Measurements from ENCODE around the gene COBL. TPM values are rescaled to one million over a fixed set of nuclear protein-coding genes. Genes with fewer than 3 reads are reported as not detected.
A peak's percentile ranks its signal among the peaks of the same experiment; 100 is the strongest.

COBL gene
- total and polyA plus RNA-seq, 9 of the 15 experiments (the other 6 are each of a cell fraction or from before 2014, with no cell fraction given), result 0.01 to 2.4 (median 0.09) TPM; not detected in 3

GRCh38 chr7:51354897-51355296 is 38.3 kb upstream of the COBL start (continued):
- no peak for TF ChIP-seq ATF3 (IDR thresholded peaks at IDR 0.05)
- TF ChIP-seq ATF3 (CRISPR knock-in tag; conservative IDR thresholded peaks at IDR 0.05), result no peak
- no peak for TF ChIP-seq THRB (CRISPR knock-in tag; conservative IDR thresholded peaks at IDR 0.05)
- no peak for TF ChIP-seq ELK3 (CRISPR knock-in tag; IDR thresholded peaks at IDR 0.05)

GRCh38 chr7:51354434-51354833 is 37.8 kb upstream of the COBL start:
- no TSS peak for BruUV-seq (replicated peaks)
- in situ Hi-C loops (cut with MboI) (loop anchor here (25.0 kb wide), 1 partner anchor 1217 kb away; no protein-coding TSS in a partner anchor), intact Hi-C loops (cut with micrococcal nuclease) (no loop called here)
- WGBS (ENCODE audit: insufficient coverage, low coverage, missing lambda C conversion rate), result 41% methylated on average over 2 of the region's 2 CpGs
- no peak for ATAC-seq
- H3K4me2 ChIP-seq (ENCODE audit: insufficient read depth, low read length), result no peak overlapping the region
- FAIRE-seq, result no peak
- no peaks in the 10 kb centered on the region for H3K9me1 ChIP-seq (ENCODE audit: control insufficient read depth, insufficient read depth, low read length)
- no peak for DNase-seq (ENCODE audit: extremely low read depth in 1 of 4, low spot score in 3 of 4)
- no peaks in the 10 kb centered on the region for H3K4me1 ChIP-seq (replicated peaks in 1 of 2; ENCODE audit: control insufficient read depth in 2 of 2, insufficient read depth in 2 of 2, low read length in 2 of 2)
- H3K4me3 ChIP-seq, result no peak overlapping the region
- POLR2A ChIA-PET, result no interaction called here
- H2AFZ ChIP-seq (ENCODE audit: low read depth, low read length), result no peak overlapping the region
- CTCF ChIA-PET (ENCODE audit: low intra/inter-chr PET ratio), result no interaction called here
- H3K27me3 ChIP-seq (ENCODE audit: control insufficient read depth in 2 of 2, insufficient read depth in 2 of 2, low read length in 2 of 2), result peaks cover 10 to 35% of the 10 kb centered on the region in 2 experiments; a peak in 3 of 5 replicates
- no peak overlapping the region for H3K9ac ChIP-seq (ENCODE audit: insufficient read depth in 1 of 2, low read depth in 2 of 2, low read length in 2 of 2)
- H3K79me2 ChIP-seq (ENCODE audit: control insufficient read depth, insufficient read depth, low read length), result no peaks in the 10 kb centered on the region
- no peak overlapping the region for H3K27ac ChIP-seq (ENCODE audit: extremely low read depth, low read depth, low read length)
- no peaks in the 10 kb centered on the region for H3K36me3 ChIP-seq (ENCODE audit: control insufficient read depth, insufficient read depth, low read length)
- H3K9me3 ChIP-seq (replicated peaks; ENCODE audit: control insufficient read depth, insufficient read depth, low read depth, low read length), result no peaks in the 10 kb centered on the region
- H4K20me1 ChIP-seq (replicated peaks; ENCODE audit: control insufficient read depth, insufficient read depth, low read length), result no peaks in the 10 kb centered on the region
- no peak for TF ChIP-seq CREBBP (IDR thresholded peaks at IDR 0.05; ENCODE audit: low read depth, low read length)
- TF ChIP-seq RBM25 (IDR thresholded peaks at IDR 0.05; ENCODE audit: low read depth, low read length, severe bottlenecking), result peak; percentile 18
